ENCODE measurements around the gene CAMTA2.

DNA sequence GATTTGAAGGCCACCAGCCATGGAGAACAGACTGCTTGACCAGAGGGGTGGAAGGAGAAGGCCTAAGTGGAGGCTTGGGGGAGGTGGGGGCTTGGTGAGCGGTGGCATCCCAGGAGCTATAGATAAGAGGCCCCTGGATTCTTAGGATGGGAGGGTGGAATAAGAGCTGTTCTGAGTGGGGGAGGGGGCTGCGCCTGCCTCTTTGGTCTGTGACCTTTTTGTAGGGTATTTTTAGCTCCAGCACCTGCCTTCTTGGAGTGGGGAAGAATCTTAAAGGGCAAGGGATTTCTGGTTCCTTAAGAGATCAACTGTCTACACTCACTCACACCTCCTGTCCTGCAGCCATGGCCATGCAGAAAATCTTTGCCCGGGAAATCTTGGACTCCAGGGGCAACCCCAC is 36.0 kb downstream of the CAMTA2 start:
- no peak for TF ChIP-seq CTCF (IDR thresholded peaks at IDR 0.05)
- no peak for TF ChIP-seq POLR2A (IDR thresholded peaks at IDR 0.05)

Measured in right lobe of liver (tissue), 4 donors.